VCaP (cell line): ENCODE data around the gene SELPLG.

Experiments used
- H3K27ac ChIP-seq: fragments of 450-650 bp; 2 replicates; pipeline ENCODE4 v1.5.1; 2017
- CTCF ChIP-seq: fragments of 450-650 bp; conservative IDR thresholded peaks from 2 replicates; pipeline ENCODE4 v1.5.1; 2017; ENCODE audit warnings: mild to moderate bottlenecking, moderate library complexity

Gene SELPLG

GRCh38 chr12:108618079-108618952 is 15.4 kb downstream of the SELPLG start:
- no peak overlapping the region; the same call in 1 of the 2 replicates for H3K27ac ChIP-seq
- TF ChIP-seq CTCF, result peak; percentile 99

GRCh38 chr12:108616941-108617858 is 16.5 kb downstream of the SELPLG start:
- TF ChIP-seq CTCF, result no peak
- H3K27ac ChIP-seq, result no peak overlapping the region; the same call in 1 of the 2 replicates

DNA sequence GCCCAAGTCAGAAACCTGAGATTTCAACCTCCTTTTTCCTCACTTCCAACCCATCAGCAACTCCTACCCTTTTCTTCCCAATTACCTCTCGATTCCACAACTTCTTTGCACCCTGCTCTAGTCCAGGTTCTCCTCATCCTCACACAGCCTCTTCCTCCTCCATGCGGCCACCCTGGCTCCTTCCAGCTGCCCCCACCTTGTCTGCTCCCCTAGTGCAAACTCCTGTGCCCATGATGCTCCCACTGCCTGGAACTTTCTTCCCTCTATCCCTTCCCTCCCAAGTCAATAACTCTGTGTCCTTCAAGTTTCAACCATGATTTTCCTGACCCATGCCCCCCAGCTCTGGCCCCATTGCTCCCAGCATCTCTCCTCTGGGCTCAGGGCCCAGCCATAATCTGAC is 17.3 kb downstream of the SELPLG start:
- TF ChIP-seq CTCF, result no peak
- no peak overlapping the region for H3K27ac ChIP-seq

DNA sequence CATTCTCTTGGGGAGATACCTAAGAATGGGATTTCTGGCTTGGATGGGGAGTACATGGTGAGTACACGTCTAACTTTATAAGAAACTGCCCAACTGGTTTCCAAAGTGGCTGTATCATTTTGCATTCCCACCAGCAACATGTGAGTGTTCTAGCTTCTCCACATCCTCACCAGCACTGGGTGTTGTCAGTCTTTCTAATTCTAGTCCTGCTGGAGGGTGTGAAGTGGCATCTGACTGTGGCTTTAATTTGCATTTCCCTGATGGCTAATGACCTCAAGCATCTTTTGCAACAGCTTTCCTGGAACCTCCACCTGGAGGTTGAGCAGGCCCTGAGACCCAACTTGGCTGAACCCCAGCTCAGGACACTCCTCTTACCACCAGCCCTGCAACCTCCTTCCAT is 17.8 kb downstream of the SELPLG start:
- TF ChIP-seq CTCF, result no peak
- no peak overlapping the region for H3K27ac ChIP-seq

DNA sequence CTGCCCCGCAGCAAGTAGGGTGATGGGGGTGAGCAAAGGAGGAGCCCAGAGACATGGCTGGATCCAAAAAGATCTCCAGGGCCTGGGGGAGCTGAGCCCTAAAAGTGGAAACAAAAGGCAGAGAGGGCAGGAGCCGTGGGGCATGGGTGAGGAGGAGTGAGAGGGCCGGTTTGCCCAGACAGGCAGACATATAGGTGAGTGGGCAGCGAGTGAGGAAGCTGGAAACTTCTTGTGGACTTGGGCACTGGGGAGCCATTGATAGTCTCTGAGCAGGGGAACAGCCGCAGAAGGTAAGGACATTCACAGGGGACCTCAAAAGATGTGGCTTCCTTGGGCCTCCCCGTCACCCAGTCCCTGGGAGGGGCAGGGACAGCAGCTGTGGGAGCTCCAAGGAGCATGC is 19.1 kb downstream of the SELPLG start:
- H3K27ac ChIP-seq, result no peak overlapping the region
- TF ChIP-seq CTCF, result no peak

DNA sequence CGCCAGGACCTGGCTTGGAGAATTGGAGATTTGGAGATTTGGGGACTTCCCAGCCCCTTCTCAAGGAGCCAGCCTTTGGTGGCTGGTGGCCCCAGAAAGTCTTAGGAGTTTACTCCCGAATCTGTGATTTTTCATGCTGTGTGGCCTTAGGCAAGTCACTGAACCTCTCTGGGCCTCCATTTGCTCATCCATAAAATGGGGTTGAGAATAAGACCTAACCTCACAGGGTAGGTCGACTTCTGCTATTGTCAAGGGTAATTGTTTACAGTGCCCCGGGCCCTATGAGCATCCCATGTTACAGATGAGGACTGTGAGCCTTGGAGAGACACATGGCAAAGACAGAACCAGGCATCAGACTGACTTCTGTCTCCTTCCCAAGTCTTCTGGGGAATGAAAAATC is 19.7 kb downstream of the SELPLG start:
- no peak overlapping the region for H3K27ac ChIP-seq
- no peak for TF ChIP-seq CTCF

DNA sequence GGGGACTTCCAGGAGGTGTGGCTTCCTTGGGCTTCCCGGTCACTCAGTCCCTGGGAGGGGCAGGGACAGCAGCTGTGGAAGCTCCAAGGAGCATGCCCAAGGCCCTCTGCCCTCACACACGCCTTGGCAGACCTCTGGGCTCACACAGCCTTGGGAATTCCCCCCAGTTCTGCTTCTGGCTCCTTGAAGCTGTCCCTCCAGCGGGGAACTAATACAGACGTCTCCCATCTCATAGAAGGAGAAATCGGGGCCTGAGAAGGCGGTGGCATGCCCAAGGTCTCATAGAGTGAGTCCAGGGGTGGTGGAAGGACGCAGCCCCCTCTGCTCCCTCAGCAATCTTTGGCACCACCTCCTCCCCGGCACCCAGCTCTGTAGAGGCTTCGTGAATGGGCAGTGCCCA is 20.1 kb downstream of the SELPLG start:
- no peak overlapping the region for H3K27ac ChIP-seq
- TF ChIP-seq CTCF, result no peak
